Neural crest cell (in vitro differentiated cells): ENCODE measurements around the gene SMC2. TPM values are rescaled to one million over a fixed set of nuclear protein-coding genes. Genes with fewer than 3 reads are reported as not detected.

Experiments
- DNase-seq: peaks from one replicate; pipeline ENCODE4 v3.0.0; 2021; ENCODE audit warnings: low read depth, mixed read lengths, low spot score
- H3K27ac Mint-ChIP-seq: one replicate; pipeline ENCODE4 v1.8.0; 2021; ENCODE audit warnings: mild to moderate bottlenecking, mixed read lengths; ENCODE audit not compliant: unreplicated experiment
- H3K27me3 Mint-ChIP-seq: 2 replicates; pipeline ENCODE4 v1.8.0; 2021; ENCODE audit warnings: low read depth, mild to moderate bottlenecking, mixed read lengths
- H3K36me3 Mint-ChIP-seq: 2 replicates; pipeline ENCODE4 v1.8.0; 2021; ENCODE audit warnings: low read depth, mild to moderate bottlenecking, mixed read lengths
- H3K4me1 Mint-ChIP-seq: 2 replicates; pipeline ENCODE4 v1.8.0; 2021; ENCODE audit warnings: mixed read lengths
- H3K4me3 Mint-ChIP-seq: one replicate; pipeline ENCODE4 v1.8.0; 2021; ENCODE audit warnings: mild to moderate bottlenecking, mixed read lengths
- H3K9me3 Mint-ChIP-seq: 2 replicates; pipeline ENCODE4 v1.8.0; 2021; ENCODE audit warnings: mixed read lengths
- CTCF ChIP-seq: fragments of 200-600 bp; sonication (generic); conservative IDR thresholded peaks from 2 replicates; pipeline ENCODE4 v1.5.0; 2021; ENCODE audit warnings: antibody characterized with exemption, mild to moderate bottlenecking
- total RNA-seq: library from RNA; stranded (reverse); gene quantifications from 2 replicates; pipeline ENCODE4 v1.2.1, GENCODE V29; 2021

Gene SMC2
- total RNA-seq, 1 donor from 2014 or later, result 45.4 TPM

- no peak for DNase-seq
- H3K4me1 Mint-ChIP-seq, result no peaks in the 10 kb centered on the region
- H3K36me3 Mint-ChIP-seq, result no peaks in the 10 kb centered on the region
- peaks cover 6% of the 10 kb centered on the region for H3K27me3 Mint-ChIP-seq
- H3K27ac Mint-ChIP-seq, result no peak overlapping the region
- H3K9me3 Mint-ChIP-seq, result peaks cover 7% of the 10 kb centered on the region
- no peak overlapping the region for H3K4me3 Mint-ChIP-seq
- TF ChIP-seq CTCF, result no peak
These were observed 11.9 kb upstream of the SMC2 start for GRCh38 chr9:104082168-104082567.

- peaks cover 2% of the 10 kb centered on the region for H3K9me3 Mint-ChIP-seq
- H3K27me3 Mint-ChIP-seq, result peaks cover 8% of the 10 kb centered on the region
- no peak overlapping the region for H3K4me3 Mint-ChIP-seq
- DNase-seq, result no peak
- H3K4me1 Mint-ChIP-seq, result no peaks in the 10 kb centered on the region
- no peaks in the 10 kb centered on the region for H3K36me3 Mint-ChIP-seq
- no peak for TF ChIP-seq CTCF
- no peak overlapping the region for H3K27ac Mint-ChIP-seq
These were observed 8.6 kb upstream of the SMC2 start for GRCh38 chr9:104085525-104085924.

- Mint-ChIP-seq H3K4me1 (peaks cover 6% of the 10 kb centered on the region), H3K4me3 (no peak overlapping the region), H3K9me3 (peaks cover 2% of the 10 kb centered on the region), H3K36me3 (no peaks in the 10 kb centered on the region), H3K27me3 (peaks cover 8% of the 10 kb centered on the region), H3K27ac (no peak overlapping the region)
- peak; percentile 30 for TF ChIP-seq CTCF
- DNase-seq, result no peak
These were observed 6.2 kb upstream of the SMC2 start for GRCh38 chr9:104087894-104088293.

GRCh38 chr9:104088416-104088815 lies 5.7 kb upstream of the SMC2 start:
- DNase-seq, result no peak
- Mint-ChIP-seq H3K27ac (no peak overlapping the region), H3K36me3 (no peaks in the 10 kb centered on the region), H3K4me1 (peaks cover 11% of the 10 kb centered on the region), H3K27me3 (peaks cover 8% of the 10 kb centered on the region), H3K9me3 (peaks cover 2% of the 10 kb centered on the region), H3K4me3 (no peak overlapping the region)
- TF ChIP-seq CTCF, result no peak

- DNase-seq, result no peak
- no peaks in the 10 kb centered on the region for H3K36me3 Mint-ChIP-seq
- peak overlapping the region; percentile 42 for H3K4me3 Mint-ChIP-seq
- peaks cover 8% of the 10 kb centered on the region for H3K27me3 Mint-ChIP-seq
- H3K4me1 Mint-ChIP-seq, result peaks cover 22% of the 10 kb centered on the region
- TF ChIP-seq CTCF, result no peak
- no peak overlapping the region for H3K27ac Mint-ChIP-seq
- H3K9me3 Mint-ChIP-seq, result peaks cover 2% of the 10 kb centered on the region
These were observed 3.5 kb upstream of the SMC2 start for GRCh38 chr9:104090578-104090977.

GRCh38 chr9:104091116-104091515 lies 3.0 kb upstream of the SMC2 start:
- Mint-ChIP-seq H3K36me3 (no peaks in the 10 kb centered on the region), H3K27me3 (peaks cover 5% of the 10 kb centered on the region), H3K9me3 (peaks cover 2% of the 10 kb centered on the region), H3K4me3 (no peak overlapping the region), H3K27ac (no peak overlapping the region), H3K4me1 (peaks cover 28% of the 10 kb centered on the region)
- no peak for DNase-seq
- TF ChIP-seq CTCF, result no peak
